ENCODE data around the gene C4orf50.

DNA sequence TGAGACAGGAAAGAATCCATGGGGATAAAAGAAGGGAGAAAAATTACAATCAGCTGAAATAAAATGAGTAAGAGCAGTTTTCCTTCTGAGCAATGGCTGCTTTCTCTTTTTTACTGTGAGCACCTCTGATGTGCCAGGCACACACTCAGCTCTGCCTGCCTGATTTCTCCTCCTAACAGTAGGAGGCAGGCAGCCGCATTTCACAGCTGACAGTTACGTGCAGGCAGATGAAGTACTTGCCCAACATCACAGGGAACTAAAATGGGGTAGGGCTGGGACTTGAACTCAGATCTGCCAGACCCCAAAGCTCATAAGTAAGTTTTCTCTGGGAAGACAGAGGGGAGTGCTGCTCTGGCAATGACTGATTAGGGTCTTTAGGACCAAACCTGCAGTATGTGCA is 54.6 kb downstream of the C4orf50 start:
- TF ChIP-seq EZH2 (IDR thresholded peaks at IDR 0.05; ENCODE audit: borderline replicate concordance, low read length), result no peak
- TF ChIP-seq, protein P1, sequence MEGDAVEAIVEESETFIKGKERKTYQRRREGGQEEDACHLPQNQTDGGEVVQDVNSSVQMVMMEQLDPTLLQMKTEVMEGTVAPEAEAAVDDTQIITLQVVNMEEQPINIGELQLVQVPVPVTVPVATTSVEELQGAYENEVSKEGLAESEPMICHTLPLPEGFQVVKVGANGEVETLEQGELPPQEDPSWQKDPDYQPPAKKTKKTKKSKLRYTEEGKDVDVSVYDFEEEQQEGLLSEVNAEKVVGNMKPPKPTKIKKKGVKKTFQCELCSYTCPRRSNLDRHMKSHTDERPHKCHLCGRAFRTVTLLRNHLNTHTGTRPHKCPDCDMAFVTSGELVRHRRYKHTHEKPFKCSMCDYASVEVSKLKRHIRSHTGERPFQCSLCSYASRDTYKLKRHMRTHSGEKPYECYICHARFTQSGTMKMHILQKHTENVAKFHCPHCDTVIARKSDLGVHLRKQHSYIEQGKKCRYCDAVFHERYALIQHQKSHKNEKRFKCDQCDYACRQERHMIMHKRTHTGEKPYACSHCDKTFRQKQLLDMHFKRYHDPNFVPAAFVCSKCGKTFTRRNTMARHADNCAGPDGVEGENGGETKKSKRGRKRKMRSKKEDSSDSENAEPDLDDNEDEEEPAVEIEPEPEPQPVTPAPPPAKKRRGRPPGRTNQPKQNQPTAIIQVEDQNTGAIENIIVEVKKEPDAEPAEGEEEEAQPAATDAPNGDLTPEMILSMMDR (IDR thresholded peaks at IDR 0.05; ENCODE audit: low read length), result no peak

Measured in OCI-LY1 (cell line).